AG04450 (cell line): ENCODE measurements around the gene ARID3A. TPM values are rescaled to one million over a fixed set of nuclear protein-coding genes. Genes with fewer than 3 reads are reported as not detected.

ENCODE experiments used
- CTCF ChIA-PET: fragments of 300-600, 350-600 bp; formaldehyde crosslinking; extraction: SDS; loops from one replicate; lab custom pipeline; 2022; ENCODE audit warnings: antibody characterized with exemption, inconsistent platforms; lab: Charles Lee
- POLR2A ChIA-PET: fragments of 350-600 bp; formaldehyde crosslinking; extraction: SDS; loops from one replicate; lab custom pipeline; 2021; ENCODE audit warnings: antibody characterized with exemption, inconsistent platforms; lab: Yijun Ruan, JAX
- DNase-seq: peaks from one replicate; pipeline ENCODE4 v3.0.0-alpha.2; 2011; ENCODE audit warnings: low read depth, low spot score
- H3K27ac ChIP-seq: one replicate; pipeline ENCODE4 v1.5.1; 2012; ENCODE audit warnings: low read depth, low read length, control low read depth
- H3K27me3 ChIP-seq: one replicate; pipeline ENCODE4 v1.6.0; 2012; ENCODE audit warnings: low read length; ENCODE audit not compliant: control insufficient read depth, insufficient read depth
- H3K4me3 ChIP-seq: 2 replicates; pipeline ENCODE4 v1.5.1; 2011; ENCODE audit warnings: mild to moderate bottlenecking, low read depth, low read length, control low read depth
- H3K9me3 ChIP-seq: 2 replicates; pipeline ENCODE4 v1.5.1; 2012; ENCODE audit warnings: low read length; ENCODE audit not compliant: control insufficient read depth, insufficient read depth
- CTCF ChIP-seq: IDR thresholded peaks from 2 replicates; pipeline ENCODE4 v1.5.1; 2011; ENCODE audit warnings: low read depth, low read length, control low read depth, inconsistent platforms
- polyA plus RNA-seq: library from polyadenylated mRNA; depleted of rRNA; stranded (reverse); fragments of >200 nt; gene quantifications from 2 replicates; pipeline ENCODE4 v1.2.3, GENCODE V29; 2011

ARID3A gene
- polyA plus RNA-seq, 1 experiment, result 7.6 TPM

GRCh38 chr19:932648-933552 is 7.1 kb downstream of the ARID3A start:
- CTCF ChIA-PET, result no interaction called here

GRCh38 chr19:933553-933882 is 7.7 kb downstream of the ARID3A start:
- CTCF ChIA-PET, result interaction anchor here (0.5 kb wide), 1 partner anchor 163 kb away, joined by 4 read pairs; no protein-coding TSS in a partner anchor
- H3K27ac ChIP-seq, result peak overlapping the region; percentile 91

More at GRCh38 chr19:932648-933552, 7.1 kb downstream of the ARID3A start:
- Histone ChIP-seq H3K27me3 (no peaks in the 10 kb centered on the region), H3K27ac (peak overlapping the region; percentile 91), H3K4me3 (peak overlapping the region; percentile 41), H3K9me3 (peaks cover 7% of the 10 kb centered on the region; the same call in 1 of the 2 replicates)
- no peak for TF ChIP-seq CTCF
- POLR2A ChIA-PET, result interaction anchor here (0.8 to 2.3 kb wide), 5 partner anchors 29 to 336 kb away, joined by 3 to 11 read pairs (median 4); partner anchors contain the start of genes CIRBP and WDR18
- peak; percentile 85 for DNase-seq

GRCh38 chr19:934197-934840 is 8.5 kb downstream of the ARID3A start:
- ChIA-PET POLR2A (interaction anchor here (1.3 to 2.3 kb wide), 2 partner anchors 27 to 50 kb away, joined by 4 to 11 read pairs; partner anchors contain the start of gene WDR18), CTCF (interaction anchor here (0.5 kb wide), 1 partner anchor 164 kb away, joined by 4 read pairs; no protein-coding TSS in a partner anchor)
- H3K27ac ChIP-seq, result peak overlapping the region; percentile 91
- DNase-seq, result no peak
- no peak overlapping the region for H3K4me3 ChIP-seq
- peaks cover 7% of the 10 kb centered on the region; the same call in 1 of the 2 replicates for H3K9me3 ChIP-seq
- no peak for TF ChIP-seq CTCF
- no peaks in the 10 kb centered on the region for H3K27me3 ChIP-seq

More at GRCh38 chr19:933553-933882, 7.7 kb downstream of the ARID3A start:
- no peak for TF ChIP-seq CTCF
- Histone ChIP-seq H3K4me3 (no peak overlapping the region), H3K27me3 (no peaks in the 10 kb centered on the region), H3K9me3 (peaks cover 7% of the 10 kb centered on the region; the same call in 1 of the 2 replicates)
- POLR2A ChIA-PET, result interaction anchor here (0.8 to 2.3 kb wide), 5 partner anchors 28 to 336 kb away, joined by 3 to 11 read pairs (median 4); partner anchors contain the start of genes CIRBP and WDR18
- no peak for DNase-seq

GRCh38 chr19:934865-935479 is 9.1 kb downstream of the ARID3A start:
- no peak for DNase-seq
- peaks cover 7% of the 10 kb centered on the region; the same call in 1 of the 2 replicates for H3K9me3 ChIP-seq
- H3K27ac ChIP-seq, result peak overlapping the region; percentile 52
- no peak for TF ChIP-seq CTCF
- no peaks in the 10 kb centered on the region for H3K27me3 ChIP-seq
- POLR2A ChIA-PET, result no interaction called here
- CTCF ChIA-PET, result interaction anchor here (0.6 kb wide), 1 partner anchor 49 kb away, joined by 3 read pairs; no protein-coding TSS in a partner anchor
- no peak overlapping the region for H3K4me3 ChIP-seq
